Fibroblast of skin of left biceps (primary cell): ENCODE results near the gene ZNF669.
"Not testable (repeated sequence)": the region's sequence is repeated elsewhere in the genome, so short reads cannot be mapped to it uniquely, and the experiment has no call there.

Experiments used
- DNase-seq, 2 experiments: peaks; one replicate each; pipeline ENCODE4 v3.0.0-alpha.2; 2013; ENCODE audit warnings: low read depth in 2 of 2

The ZNF669 gene

DNA sequence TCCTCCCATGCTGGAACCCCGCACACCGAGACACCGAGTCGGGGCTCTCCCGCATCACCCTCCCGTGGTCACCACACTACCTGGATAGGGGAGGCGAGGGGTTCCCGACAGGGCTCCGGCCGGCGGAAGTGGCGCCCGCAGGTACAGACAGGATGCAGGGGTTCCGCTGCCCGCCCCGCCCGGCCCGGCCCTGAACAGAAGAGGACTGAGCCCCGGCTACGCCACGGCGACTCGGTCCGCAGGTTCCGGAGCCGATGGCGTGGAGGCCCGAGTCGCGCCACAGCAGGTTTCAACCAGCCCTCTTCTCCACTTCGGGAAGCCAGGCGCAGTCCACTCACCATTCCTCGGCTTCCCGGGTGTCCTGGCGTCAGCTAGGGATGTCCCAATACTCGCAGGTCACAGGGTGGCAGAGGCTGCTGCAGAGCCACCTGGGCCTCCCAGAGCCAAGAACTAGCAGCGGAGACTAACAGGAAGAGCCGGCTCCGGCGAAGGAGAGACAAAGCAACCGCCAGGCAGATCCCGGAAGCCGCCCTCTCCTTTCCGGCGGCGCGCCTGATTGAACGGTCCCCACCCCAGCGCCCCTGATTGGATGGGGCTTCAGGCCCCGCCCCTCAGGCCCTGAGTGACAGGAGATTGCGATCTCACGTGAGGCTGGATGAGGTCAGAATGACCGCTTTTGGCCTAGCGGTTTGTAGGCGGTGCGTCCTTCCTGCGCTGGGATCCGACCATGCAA, at the start of gene ZNF669:
ZNF669 (minus strand) TSS at position 498 of the 733 bp plus-strand sequence; CDS start at position 341, 157 bp downstream.
- DNase-seq, result peak; percentile 82 to 85

DNA sequence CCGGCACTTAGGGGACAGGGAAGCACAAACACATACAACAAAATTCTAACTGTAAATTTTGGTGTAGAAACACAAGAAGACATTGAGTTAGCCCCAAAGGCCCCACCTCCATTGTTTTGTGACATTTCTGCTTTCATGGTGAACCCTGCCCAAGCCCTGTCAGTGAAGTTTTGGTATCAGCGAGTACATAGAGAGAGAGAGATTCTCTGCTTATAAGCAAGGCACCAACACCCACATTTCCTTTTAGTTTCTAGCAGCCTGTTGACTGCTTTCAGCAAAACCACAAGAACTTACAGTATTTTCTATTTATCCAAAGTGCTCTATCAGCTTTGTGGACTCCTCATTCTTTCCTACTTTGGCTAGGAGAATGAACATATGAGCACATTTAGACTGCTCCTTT, 43.6 kb upstream of the ZNF669 start:
- DNase-seq, result no peak

DNA sequence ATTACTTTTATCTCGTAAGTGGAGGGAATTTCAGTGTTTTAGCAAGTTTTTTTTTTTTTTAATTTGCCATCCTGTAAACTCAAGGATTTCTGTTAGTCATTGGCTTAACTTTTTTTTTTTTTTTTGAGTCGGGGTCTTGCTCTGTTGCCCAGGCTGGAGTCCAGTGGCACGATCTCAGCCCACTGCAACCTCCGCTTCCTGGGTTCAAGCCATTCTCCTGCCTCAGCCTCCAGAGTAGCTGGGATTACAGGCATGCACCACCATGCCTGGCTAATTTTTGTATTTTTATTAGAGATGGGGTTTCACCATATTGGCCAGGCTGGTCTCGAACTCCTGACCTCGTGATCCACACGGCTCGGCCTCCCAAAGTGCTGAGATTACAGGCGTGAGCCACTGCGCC, 43.0 kb upstream of the ZNF669 start:
- not testable (repeated sequence) for DNase-seq

DNA sequence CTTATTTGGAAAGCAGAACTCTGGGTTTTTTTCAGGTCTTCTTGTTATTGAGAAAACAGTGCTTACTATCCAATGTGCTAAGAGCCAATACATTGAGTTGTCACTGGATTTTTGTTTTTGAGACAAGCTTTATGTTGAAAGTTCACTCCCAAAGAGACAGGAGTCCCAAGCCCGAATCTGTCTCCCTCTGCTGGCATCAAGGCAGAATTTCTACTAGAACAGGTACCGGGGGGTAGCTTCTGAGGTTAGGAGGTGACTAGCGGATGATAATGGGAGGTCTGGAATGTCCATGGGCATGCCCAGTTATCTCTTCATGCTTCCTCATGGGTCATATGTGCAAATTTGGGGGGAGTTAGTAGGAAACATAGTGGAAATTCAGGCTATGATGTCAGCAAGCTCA, 42.5 kb upstream of the ZNF669 start:
- no peak for DNase-seq

DNA sequence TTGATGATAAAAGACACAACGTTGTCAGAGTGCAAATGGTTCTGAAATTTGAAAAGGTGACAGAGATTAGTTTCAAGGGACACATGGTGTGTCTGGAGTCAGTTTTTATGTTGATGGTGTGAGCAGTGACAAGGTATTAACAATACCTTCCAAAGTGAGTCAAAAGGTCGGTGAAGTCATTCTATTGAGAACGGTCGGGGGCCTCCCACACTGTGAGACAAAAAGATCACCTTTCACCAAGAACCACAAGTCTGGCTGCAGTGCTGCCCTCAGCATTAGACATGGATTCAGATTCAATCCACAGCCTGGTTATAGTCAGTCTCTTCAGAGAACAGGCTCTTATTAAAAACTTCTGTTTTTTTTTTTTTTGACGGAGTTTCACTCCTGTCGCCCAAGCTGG, 41.1 kb upstream of the ZNF669 start:
- no peak for DNase-seq

DNA sequence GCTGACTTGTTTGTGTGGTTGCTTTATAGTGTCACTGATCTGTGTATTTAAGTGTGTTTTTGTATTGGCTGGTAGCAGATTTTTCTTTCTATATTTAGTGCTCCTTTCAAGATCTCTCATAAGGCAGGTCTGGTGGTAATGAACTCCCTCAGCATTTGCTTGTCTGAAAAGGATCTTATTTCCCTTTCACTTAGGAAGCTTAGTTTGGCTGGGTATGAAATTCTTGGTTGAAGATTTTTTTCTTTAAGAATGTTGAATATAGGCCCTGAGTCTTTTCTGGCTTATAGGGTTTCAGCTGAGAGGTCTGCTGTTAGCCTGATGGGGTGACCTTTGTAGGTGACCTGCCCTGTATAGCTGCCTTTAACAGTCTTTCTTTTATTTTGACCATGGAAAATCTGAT, 35.4 kb upstream of the ZNF669 start:
- DNase-seq, result not testable (repeated sequence)

DNA sequence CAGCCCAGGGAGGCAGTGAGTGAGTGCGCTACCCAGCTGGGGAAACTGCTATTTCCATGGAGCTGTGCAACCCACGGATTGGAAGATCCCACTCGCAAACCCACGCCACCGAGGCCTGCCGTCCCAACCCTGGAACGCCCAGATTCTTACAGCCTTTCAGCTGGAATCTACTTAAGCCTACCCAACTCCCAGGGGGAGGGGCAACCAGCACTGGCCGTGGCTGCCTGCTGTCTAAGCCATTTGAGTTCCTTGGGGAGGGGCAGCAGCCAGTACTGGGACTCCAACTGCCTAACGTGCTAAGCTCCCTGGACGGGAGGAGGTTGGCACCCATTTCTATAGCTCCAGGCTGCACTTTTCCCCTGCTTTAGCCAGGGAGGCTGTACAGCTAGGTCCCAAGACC, 27.1 kb upstream of the ZNF669 start:
- no peak for DNase-seq

DNA sequence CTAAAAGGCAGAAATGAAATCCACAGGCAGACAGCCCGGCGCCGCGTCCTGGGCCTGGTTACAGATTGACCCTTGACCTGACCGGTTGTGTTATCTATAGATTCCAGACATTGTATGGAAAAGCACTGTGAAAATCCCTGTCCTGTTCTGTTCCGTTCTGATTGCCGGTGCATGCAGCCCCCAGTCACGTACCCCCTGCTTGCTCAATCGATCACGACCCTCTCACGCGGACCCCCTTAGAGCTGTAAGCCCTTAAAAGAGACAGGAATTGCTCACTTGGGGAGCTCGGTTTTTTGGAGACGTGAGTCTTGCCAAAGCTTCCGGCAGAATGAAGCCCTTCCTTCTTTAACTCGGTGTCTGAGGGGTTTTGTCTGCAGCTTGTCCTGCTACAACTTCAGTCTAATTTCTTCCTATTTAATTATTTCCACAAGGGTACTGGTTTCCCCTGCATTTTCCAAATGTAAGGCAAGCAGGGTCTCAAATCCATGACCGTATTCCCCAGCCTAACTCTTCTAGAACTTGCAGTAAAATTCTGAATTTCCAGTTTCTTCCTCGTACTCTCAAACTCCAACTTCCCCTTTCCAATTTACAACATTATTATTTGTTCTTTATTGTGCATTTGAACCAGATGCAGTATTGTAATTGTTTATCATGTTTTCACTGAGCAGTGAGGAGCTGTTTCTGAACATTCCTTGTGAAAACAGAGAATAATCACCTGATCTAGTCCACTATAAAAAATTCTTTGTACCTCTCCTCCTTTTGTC, 23.5 kb upstream of the ZNF669 start:
- DNase-seq, result not testable (repeated sequence)

DNA sequence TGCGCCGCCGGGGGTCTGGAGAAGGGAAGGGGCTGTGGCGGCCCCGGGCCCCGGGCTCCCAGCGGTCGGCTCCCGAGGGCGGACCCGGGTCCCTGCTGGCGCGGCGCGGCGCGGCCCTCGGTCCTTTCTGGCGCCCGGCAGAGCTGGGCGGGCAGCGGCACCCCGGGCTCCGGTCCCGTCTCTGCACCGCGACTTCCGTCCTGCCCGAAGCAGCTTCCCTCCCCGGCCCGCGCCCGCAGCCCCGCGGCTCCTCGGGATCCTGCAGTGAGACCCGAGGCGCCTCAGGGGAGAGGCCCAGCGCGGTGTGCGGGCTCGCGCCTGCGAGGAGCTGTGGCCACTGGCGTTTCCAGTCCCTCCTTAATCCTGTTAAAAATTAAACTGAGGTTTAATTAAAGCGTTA, 22.4 kb upstream of the ZNF669 start:
- not testable (repeated sequence) for DNase-seq

DNA sequence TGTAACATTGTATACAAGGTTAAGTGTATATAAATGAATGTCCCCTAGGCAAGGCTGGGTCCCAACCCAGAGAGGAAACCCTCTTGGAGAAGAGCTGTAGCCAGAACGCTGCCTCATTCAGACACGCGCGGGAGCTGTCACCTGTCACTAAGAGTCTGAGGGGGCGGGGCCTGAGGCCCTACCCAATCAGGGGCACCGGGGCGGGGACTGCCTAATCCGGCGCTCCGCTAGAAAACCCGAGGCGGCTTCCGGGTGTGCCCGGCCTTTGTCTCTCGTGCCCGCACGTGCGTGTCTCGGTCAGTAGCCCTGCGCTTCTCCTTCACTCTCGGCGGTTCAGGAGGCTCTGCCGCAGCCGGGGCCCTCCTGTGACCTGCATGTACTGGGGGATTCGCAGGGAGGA, 22.0 kb upstream of the ZNF669 start:
- DNase-seq, result not testable (repeated sequence)

DNA sequence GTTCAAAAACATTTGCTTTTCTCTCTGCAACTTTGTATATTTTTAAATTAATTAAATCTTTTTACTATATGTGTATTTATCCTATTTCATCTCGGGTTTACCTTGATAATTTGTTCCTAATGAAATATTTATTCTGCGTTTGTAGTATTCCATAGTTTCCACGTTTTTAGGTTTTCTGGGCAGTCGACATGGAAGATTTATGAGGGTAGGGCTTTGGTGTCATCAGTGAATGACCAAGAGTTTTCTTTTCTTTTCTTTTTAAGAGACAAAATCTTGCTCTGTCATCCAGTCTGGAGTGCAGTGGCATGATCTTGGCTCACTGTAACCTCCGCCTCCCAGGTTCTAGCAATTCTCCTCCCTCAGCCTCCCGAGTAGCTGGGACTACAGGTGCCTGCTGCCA, 17.2 kb upstream of the ZNF669 start:
- no peak for DNase-seq

DNA sequence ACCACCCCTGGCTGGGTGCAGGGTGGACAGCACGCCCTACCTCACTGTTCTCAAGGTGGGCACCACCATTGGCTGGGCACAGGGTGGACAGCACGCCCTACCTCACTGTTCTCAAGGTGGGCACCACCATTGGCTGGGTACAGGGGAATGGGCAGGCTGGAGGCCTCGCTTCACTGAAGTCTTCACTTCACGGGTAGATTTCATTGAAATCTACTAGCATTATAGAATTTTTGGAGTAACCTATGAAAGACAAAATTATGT, 16.2 kb upstream of the ZNF669 start:
- not testable (repeated sequence) for DNase-seq

DNA sequence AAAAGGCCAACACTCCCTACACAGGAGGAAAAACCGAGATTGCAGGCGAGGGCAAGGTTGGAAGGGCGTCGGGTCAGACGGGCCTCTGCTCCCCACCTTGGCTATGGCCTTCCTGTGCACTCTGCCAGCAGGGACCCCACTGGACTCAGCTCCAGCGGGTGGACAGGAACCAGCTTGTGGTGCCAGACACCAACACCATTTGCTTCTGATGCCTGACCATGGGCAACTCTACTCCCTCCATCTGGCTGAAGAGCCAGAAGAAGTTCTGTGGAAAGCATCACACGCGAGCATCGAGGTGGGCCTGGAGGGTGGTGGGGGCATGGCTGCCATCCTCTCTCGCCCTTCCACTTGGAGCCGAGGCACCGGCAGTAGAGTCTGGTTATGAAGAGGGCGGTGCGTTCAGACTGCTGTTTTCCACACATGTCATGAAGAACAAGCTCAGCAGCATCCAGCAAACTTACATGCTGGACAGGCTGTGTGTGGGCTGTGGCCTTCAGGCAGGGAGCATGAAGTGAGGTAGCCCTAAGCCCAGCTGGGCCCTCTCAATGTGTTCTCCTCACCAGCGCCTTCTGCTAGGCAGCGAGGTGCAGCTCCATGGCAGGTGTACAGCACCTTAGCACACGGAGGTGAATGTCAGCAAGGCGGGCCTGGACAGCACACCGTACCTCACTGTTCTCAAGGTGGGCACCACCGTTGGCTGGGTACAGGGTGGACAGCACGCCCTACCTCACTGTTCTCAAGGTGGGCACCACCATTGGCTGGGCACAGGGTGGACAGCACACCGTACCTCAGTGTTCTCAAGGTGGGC, 15.6 kb upstream of the ZNF669 start:
- DNase-seq, result no peak

DNA sequence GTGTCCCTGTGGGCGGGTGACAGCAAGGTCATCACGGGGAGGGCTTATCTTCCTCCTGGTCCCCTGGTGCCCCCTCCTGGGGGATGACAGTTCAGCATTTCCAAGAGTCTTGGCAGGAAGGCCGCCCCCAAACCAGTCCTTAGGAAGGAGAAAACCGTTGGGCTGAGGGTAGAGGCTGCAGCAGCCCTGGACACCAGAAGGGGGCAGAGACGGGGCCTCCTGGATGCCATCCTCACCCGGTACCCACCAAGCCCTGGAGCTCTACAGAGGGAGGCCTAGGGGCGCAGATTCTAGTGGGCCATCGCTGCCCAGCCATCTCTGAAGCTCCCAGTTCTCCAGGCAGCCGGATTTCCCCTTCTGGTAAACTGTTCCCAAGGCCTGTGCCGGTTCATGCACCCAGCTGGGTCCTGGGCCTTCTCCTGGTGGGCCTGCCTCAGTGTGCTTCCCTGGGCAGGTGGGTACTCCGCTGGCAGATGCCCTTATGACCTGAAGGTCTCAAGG, 14.8 kb upstream of the ZNF669 start:
- DNase-seq, result no peak

DNA sequence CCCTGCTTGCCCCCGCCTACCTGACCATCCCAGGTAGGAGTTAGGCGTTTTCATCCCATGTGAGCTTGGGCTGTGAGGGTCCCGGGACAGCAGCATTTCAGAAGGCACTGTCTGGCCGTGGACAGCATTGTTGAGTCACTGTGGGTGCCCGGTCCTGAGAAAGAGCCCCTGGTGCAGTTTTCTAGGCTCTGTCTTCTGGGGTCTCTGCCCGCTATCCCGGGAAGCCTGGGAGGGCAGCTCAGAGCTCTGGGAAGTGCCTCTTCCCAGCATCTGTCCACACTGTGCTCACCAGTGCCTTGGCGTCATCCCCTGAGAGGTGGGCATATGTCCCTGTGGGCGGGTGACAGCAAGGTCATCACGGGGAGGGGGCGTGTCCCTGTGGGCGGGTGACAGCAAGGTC, 11.4 kb upstream of the ZNF669 start:
- no peak for DNase-seq

DNA sequence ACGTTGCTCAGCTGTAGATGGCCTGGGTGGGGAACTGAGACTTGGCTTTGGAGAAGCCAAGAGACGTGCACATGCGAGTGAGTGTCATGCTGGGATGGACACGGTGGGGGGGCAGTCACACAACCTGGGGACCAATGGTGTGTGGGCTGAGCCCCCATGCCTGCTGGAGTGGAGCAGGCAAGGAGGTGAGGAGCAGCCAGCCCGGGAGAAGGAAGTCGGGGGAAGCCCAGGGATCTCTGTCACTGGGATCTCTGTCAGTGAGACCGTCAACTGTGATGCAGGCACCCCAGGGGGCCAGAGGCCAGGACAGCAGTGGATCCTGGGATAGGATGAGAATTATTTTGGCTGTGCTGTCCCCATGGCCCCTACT, 11.0 kb upstream of the ZNF669 start:
- no peak for DNase-seq

DNA sequence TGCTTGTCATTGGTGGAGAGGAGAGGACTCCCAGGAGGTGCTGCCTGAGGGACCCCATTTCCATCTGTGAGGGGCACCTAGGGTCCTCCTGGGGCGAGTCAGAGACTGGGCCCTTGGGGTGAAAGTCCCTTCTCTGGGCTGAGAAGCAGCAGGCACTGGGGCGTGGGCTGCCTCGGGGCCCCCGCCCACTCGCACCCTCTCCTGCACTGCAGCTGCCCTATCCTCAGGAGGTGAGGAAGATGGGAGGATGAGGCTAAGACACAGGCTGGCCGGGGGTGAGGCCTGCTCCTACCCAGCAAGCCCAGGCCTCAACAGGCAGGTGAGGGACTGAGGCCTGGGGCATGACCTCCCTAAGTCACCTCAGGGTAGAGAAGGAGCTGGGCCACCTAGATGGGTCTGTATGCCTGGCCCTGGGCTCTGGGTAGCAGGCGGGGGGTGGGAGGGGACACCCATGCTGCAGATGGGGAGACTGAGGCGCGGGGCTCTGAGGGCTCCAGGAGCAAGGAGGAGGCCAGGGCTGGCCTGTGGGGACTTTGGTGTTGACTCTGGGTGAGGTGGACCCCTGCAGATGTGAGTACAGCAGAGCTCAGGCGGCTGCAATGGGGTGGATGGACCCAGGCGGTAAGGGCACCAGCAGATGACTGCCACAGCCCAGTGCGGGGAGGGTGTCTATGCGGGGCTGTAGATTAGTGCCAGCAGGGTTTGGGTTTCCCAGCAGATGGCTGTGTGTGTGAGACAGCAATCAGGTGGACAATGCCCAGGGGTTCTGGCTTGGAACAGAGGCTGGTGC, 10.4 kb upstream of the ZNF669 start:
- no peak for DNase-seq

DNA sequence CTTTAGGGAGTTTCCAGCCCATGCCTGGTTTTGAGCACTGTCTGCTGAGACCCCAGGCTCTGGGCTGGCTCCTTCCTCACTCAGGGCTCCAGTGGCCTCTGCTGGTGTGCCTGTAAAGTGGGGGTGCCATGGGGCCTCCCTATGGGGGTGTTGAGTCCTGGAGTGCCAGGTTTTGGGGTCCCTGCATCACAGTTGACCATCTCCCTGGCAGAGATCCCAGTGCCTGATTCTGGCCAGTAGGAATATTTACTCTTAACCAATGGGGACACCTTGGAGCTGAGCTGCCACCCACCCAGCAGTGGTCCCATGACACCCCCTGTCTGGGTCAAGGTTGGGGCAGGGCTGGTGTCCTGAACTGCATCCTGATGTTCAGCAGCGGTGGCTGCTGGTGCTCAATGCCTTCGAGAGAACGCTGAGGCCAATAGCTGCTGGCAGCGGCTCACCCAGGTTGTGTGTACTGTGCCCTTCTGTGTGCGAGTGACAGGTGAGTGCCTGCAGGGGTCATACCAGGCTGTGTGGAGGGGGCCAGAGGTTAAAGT, 9.6 kb upstream of the ZNF669 start:
- no peak for DNase-seq

DNA sequence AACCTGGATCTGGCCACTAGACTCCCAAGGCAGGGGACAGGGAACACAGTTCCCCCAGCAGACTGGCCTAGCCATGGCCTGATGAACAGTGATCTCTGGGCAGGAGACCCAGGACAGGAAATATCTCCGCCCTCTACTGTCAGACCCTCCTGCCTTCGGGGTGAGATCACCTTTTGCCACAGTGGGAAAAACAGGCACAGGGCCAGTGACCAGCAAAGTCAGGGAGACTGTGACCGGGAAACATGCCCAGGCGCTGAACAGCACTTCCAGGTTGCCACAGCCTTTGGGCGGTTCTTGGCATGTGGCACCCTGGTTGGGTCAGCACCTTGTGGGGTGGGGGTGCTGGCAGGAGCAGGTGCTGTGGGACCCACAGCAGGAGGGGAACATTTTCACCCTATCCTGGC, 8.9 kb upstream of the ZNF669 start:
- no peak for DNase-seq

DNA sequence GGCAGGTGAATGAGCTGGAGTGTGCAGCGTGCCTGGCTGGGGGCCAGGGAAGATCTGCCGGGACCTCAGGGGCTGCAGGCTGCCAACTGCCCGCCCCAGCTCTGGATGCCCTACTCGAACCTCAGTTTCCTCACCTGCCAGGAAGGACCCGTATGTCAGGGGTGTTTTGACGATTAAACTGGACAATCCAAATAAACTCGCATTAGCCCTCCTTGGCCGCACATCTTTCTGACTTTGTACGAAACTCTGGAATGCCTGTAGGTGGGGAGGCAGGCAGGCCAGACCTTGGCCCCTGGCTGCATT, 8.3 kb upstream of the ZNF669 start:
- DNase-seq, result no peak

DNA sequence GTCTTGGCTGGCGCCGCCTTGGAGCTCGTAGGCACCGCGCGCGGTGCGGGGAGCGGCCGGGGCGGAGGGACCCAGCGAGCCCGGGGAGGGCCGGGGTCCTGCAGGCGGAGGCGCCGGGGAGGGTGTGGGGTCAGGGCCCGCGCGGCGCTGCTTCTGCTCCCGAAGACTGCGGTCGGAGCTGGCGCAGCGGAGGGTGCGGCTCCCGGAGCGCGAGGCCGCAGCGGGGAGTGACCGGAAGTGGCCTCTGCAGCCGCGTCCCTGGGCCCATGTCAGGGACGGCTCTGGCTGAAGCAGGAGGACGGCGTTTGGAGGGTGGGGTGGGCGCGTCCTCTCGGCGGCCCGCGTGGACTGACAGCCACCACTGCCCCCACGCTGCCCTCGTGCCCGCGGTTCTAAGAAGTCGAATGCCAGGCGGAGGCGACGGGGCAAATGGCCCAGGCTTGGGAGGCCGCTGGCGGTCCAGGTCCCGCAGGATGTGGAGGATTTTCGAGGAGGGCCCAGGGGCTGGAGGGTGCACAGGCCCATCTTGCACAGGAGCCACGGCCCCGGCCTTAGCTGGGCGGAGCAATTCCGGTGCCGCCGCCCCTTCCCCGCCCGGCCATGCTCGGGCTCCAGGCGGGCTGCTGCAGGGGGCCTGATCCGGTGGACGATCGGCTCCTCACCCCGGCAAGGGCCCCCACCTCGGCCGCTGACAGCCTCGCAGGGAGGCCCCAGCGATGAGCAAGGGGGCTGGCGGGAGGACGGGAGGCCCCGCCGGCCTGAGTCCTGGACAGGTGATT, 7.7 kb upstream of the ZNF669 start:
- DNase-seq, result no peak
